Vagina (tissue), 2 donors: ENCODE data around the gene DGKG. TPM values are rescaled to one million over a fixed set of nuclear protein-coding genes. Genes with fewer than 3 reads are reported as not detected.

Source experiments
- DNase-seq, 2 donors: peaks; one replicate each; pipeline ENCODE4 v3.0.0-alpha.2; 2017; ENCODE audit errors: extremely low spot score in 2 of 2
- H3K27ac ChIP-seq: fragments of 200-600 bp; sonication (generic); one replicate; pipeline ENCODE4 v1.5.1; 2019
- H3K27me3 ChIP-seq: fragments of 200-600 bp; sonication (generic); one replicate; pipeline ENCODE4 v1.5.1; 2019
- H3K36me3 ChIP-seq, 2 donors: fragments of 200-600 bp; sonication (generic); one replicate each; pipeline ENCODE4 v1.5.1; 2017 to 2019
- H3K4me1 ChIP-seq: fragments of 200-600 bp; sonication (generic); one replicate; pipeline ENCODE4 v1.5.1; 2019
- H3K4me3 ChIP-seq, 2 donors: fragments of 200-600 bp; sonication (generic); 1 replicate in 1 of 2; 2 replicates in 1 of 2; pipeline ENCODE4 v1.5.1; 2016 to 2019
- H3K9me3 ChIP-seq: fragments of 200-600 bp; sonication (generic); one replicate; pipeline ENCODE4 v1.5.1; 2019
- CTCF ChIP-seq, 3 experiments: fragments of 450-650 bp in 2 of 3; fragments of 200-600 bp in 1 of 3; sonication (generic) in 1 of 3; IDR thresholded peaks; one replicate each; pipeline ENCODE4 v1.5.1; 2017 to 2019; ENCODE audit warnings: antibody characterized with exemption in 3 of 3, mild to moderate bottlenecking in 2 of 3, moderate library complexity in 2 of 3
- POLR2A ChIP-seq, 2 donors: fragments of 450-650 bp; IDR thresholded peaks; one replicate each; pipeline ENCODE4 v1.6.1; 2017; ENCODE audit warnings: antibody characterized with exemption in 2 of 2, mild to moderate bottlenecking in 2 of 2, moderate library complexity in 2 of 2
- POLR2AphosphoS5 ChIP-seq, 2 donors: sonication (generic); formaldehyde crosslinking; IDR thresholded peaks; one replicate each; pipeline ENCODE4 v1.9.0; 2017; ENCODE audit warnings: antibody characterized with exemption in 2 of 2, mild to moderate bottlenecking in 2 of 2, low read depth in 1 of 2; ENCODE audit not compliant: insufficient read depth in 1 of 2
- intact Hi-C: fragments of 100-400 bp; cut with DNase I; formaldehyde crosslinking; loops from one replicate; pipeline ENCODE4 v1.15.1; 2023
- total RNA-seq: library from RNA; depleted of rRNA; stranded (reverse); fragments of >200 nt; gene quantifications from one replicate; pipeline ENCODE4 v1.2.3, GENCODE V29; 2016

Gene DGKG
- total RNA-seq, 1 donor from 2014 or later: 2.5 TPM

DNA sequence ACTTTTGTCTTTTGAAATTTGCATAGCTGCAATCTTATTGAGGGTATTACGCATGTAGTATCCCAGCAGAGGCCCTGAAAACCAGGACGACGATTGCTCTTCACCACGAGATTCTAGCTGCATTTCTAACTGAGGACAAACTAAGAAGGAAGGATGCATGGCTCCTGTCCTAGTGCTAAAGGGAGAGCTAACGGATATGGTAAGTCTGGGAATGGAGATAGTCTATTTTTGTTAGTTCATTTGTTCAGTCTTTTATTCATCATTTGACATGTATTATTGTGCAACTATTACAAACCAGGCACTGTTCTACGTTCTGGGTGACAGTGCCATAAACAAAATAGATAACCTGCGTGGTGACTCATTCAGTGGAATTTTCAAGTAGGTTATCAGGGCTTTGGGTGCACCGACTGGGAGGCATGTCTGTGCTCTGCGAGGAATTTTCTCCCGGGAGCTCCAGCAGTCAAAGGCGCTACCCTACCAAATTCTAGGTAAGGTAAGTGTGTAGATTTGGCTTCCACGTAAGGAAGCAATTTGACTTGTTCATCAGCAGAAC is 201.3 kb downstream of the DGKG start:
- Histone ChIP-seq H3K36me3 (no peaks in the 10 kb centered on the region), H3K27me3 (no peaks in the 10 kb centered on the region), H3K9me3 (no peaks in the 10 kb centered on the region), H3K4me3 (no peak overlapping the region), H3K4me1 (no peaks in the 10 kb centered on the region), H3K27ac (no peak overlapping the region)
- peak; percentile 20 to 31 for DNase-seq
- no peak for TF ChIP-seq POLR2AphosphoS5 (IDR thresholded peaks at IDR 0.05; ENCODE audit: insufficient read depth in 1 of 2, low read depth in 1 of 2)
- no peak for TF ChIP-seq POLR2A (IDR thresholded peaks at IDR 0.05)
- TF ChIP-seq CTCF (IDR thresholded peaks at IDR 0.05): no peak
- intact Hi-C loops: no loop called here

DNA sequence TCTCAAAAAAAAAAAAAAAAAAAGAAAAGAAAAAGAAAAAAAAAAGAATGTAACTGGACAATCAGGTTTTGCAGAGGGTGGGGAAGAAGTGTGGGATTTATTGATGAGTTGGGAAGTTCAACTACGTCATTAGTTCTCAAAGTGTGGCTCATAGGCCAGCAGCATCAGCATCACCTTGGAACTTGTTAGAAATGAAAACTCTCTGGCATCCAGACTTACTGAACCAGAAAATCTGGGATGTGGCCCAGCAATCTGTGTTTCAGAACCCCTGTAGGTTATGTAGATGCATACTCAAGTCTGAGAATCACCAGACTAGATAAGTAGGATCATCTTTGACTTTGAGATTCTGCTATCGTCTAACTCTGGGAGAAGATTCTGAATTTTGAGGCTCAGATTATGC is 207.4 kb downstream of the DGKG start:
- no peaks in the 10 kb centered on the region for H3K9me3 ChIP-seq
- H3K27me3 ChIP-seq: no peaks in the 10 kb centered on the region
- H3K4me1 ChIP-seq: no peaks in the 10 kb centered on the region
- TF ChIP-seq POLR2AphosphoS5 (IDR thresholded peaks at IDR 0.05; ENCODE audit: insufficient read depth in 1 of 2, low read depth in 1 of 2) (no peak), POLR2A (IDR thresholded peaks at IDR 0.05) (no peak), CTCF (IDR thresholded peaks at IDR 0.05) (no peak)
- no peaks in the 10 kb centered on the region for H3K36me3 ChIP-seq
- DNase-seq: no peak
- intact Hi-C loops: no loop called here
- no peak overlapping the region for H3K27ac ChIP-seq
- H3K4me3 ChIP-seq: no peak overlapping the region

DNA sequence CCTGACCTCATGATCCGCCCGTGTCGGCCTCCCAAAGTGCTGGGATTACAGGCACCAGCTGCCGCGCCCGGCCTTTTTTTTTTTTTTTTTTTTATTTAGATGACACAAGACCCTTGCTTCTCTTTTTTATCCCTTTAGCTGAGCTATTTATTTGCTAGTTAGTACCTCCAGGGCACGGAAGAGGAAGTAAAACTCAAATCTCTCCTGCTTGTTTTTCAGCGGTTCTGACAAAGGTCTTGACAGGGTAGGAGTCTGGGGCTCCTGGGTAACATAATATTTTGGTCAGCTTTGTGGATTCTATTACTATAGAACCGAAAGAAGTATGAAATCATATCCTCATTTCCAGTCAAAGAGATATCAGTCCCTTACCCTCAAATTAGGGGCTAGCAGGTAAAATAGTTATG is 209.1 kb downstream of the DGKG start:
- no peak overlapping the region for H3K4me3 ChIP-seq
- no peak overlapping the region for H3K27ac ChIP-seq
- no peaks in the 10 kb centered on the region for H3K9me3 ChIP-seq
- no peaks in the 10 kb centered on the region for H3K27me3 ChIP-seq
- no peaks in the 10 kb centered on the region for H3K4me1 ChIP-seq
- TF ChIP-seq CTCF (IDR thresholded peaks at IDR 0.05) (no peak), POLR2AphosphoS5 (IDR thresholded peaks at IDR 0.05; ENCODE audit: insufficient read depth in 1 of 2, low read depth in 1 of 2) (no peak), POLR2A (IDR thresholded peaks at IDR 0.05) (no peak)
- intact Hi-C loops: no loop called here
- H3K36me3 ChIP-seq: no peaks in the 10 kb centered on the region
- DNase-seq: no peak

- Histone ChIP-seq H3K4me1 (no peaks in the 10 kb centered on the region), H3K27me3 (no peaks in the 10 kb centered on the region)
- intact Hi-C loops: no loop called here
These were observed 209.7 kb downstream of the DGKG start for GRCh38 chr3:186152361-186152798.

More at GRCh38 chr3:186152361-186152798, 209.7 kb downstream of the DGKG start:
- DNase-seq: no peak
- Histone ChIP-seq H3K36me3 (no peaks in the 10 kb centered on the region), H3K4me3 (no peak overlapping the region), H3K27ac (no peak overlapping the region), H3K9me3 (no peaks in the 10 kb centered on the region)
- TF ChIP-seq POLR2A (IDR thresholded peaks at IDR 0.05) (no peak), CTCF (IDR thresholded peaks at IDR 0.05) (no peak), POLR2AphosphoS5 (IDR thresholded peaks at IDR 0.05; ENCODE audit: insufficient read depth in 1 of 2, low read depth in 1 of 2) (no peak)
